ENCODE measurements around the gene PPP1R9B.

DNA sequence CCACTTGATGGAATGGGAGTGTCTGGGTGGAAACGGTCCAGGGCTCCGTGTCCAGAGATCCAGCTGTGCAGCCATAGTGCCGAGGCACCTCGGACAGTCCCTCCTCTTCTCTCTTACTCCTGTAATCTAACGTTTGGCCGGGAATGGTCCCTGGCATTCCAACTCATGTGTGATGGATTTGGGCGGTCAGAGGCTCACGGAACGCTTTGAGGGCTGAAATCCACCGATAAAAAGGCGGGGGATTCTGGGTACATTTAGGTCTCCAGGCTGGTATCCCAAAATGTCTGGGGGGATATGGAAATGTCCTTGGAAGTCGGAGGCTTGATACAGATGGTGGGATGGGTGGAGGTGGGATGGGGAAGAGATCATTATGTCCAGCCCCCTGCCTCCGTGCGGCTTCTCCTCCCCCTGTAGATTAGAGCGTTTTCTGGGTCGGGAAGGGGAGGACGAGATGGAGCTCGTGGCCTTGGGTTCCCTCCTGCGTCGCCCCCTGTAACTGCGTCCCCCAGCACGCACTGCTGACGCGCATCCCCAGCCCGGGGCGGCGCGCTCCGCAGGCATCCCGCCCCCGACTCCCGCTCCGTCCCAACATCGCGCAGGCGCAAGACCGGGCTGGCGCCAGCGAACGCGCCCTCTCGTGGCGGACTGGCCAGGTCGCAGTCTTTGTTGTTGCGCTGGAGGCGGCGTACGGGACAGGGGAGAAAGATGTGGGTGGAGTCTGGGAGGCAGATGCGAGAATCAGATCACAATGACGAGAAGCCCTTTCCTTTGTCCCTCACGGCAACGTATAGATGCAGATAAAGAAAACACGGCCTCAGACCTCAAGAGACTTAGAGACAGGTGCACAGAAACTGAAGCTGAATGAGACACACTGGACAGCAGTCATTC, 10.8 kb upstream of the PPP1R9B start:
- TF ChIP-seq, protein P1, sequence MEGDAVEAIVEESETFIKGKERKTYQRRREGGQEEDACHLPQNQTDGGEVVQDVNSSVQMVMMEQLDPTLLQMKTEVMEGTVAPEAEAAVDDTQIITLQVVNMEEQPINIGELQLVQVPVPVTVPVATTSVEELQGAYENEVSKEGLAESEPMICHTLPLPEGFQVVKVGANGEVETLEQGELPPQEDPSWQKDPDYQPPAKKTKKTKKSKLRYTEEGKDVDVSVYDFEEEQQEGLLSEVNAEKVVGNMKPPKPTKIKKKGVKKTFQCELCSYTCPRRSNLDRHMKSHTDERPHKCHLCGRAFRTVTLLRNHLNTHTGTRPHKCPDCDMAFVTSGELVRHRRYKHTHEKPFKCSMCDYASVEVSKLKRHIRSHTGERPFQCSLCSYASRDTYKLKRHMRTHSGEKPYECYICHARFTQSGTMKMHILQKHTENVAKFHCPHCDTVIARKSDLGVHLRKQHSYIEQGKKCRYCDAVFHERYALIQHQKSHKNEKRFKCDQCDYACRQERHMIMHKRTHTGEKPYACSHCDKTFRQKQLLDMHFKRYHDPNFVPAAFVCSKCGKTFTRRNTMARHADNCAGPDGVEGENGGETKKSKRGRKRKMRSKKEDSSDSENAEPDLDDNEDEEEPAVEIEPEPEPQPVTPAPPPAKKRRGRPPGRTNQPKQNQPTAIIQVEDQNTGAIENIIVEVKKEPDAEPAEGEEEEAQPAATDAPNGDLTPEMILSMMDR (IDR thresholded peaks at IDR 0.05 in 2 of 3, conservative IDR thresholded peaks at IDR 0.05 in 1 of 3; ENCODE audit: borderline replicate concordance in 1 of 3, insufficient read depth in 1 of 3, low read depth in 2 of 3, low read length in 2 of 3) = peak; percentile 97 to 98 (median 97)
- peak; percentile 81 for TF ChIP-seq POLR2A (IDR thresholded peaks at IDR 0.05; ENCODE audit: borderline replicate concordance, extremely low read depth, insufficient read depth, insufficient read length)
- TF ChIP-seq SRF (IDR thresholded peaks at IDR 0.05; ENCODE audit: low read depth) = no peak
- TF ChIP-seq ZNF274 (IDR thresholded peaks at IDR 0.05; ENCODE audit: low read depth, low read length) = no peak
- TF ChIP-seq, protein P2, sequence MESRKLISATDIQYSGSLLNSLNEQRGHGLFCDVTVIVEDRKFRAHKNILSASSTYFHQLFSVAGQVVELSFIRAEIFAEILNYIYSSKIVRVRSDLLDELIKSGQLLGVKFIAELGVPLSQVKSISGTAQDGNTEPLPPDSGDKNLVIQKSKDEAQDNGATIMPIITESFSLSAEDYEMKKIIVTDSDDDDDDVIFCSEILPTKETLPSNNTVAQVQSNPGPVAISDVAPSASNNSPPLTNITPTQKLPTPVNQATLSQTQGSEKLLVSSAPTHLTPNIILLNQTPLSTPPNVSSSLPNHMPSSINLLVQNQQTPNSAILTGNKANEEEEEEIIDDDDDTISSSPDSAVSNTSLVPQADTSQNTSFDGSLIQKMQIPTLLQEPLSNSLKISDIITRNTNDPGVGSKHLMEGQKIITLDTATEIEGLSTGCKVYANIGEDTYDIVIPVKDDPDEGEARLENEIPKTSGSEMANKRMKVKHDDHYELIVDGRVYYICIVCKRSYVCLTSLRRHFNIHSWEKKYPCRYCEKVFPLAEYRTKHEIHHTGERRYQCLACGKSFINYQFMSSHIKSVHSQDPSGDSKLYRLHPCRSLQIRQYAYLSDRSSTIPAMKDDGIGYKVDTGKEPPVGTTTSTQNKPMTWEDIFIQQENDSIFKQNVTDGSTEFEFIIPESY (IDR thresholded peaks at IDR 0.05; ENCODE audit: extremely low read depth, insufficient replicate concordance, low read length) = no peak
- TF ChIP-seq SP1 (IDR thresholded peaks at IDR 0.05; ENCODE audit: low read depth) = no peak
- TF ChIP-seq, protein P3, sequence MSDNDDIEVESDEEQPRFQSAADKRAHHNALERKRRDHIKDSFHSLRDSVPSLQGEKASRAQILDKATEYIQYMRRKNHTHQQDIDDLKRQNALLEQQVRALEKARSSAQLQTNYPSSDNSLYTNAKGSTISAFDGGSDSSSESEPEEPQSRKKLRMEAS (IDR thresholded peaks at IDR 0.05) = peak; percentile 68; the same call in 1 of the 2 replicates
- no peak for TF ChIP-seq JUND (IDR thresholded peaks at IDR 0.05)
- peak; percentile 86 for TF ChIP-seq POLR2AphosphoS5 (IDR thresholded peaks at IDR 0.05; ENCODE audit: low read depth, low read length)
- peak; percentile 90 for TF ChIP-seq TCF7L2 (IDR thresholded peaks at IDR 0.05; ENCODE audit: borderline replicate concordance, extremely low read depth, insufficient read depth, insufficient read length)
- TF ChIP-seq FOSL1 (IDR thresholded peaks at IDR 0.05; ENCODE audit: low read depth) = no peak
- no peak for TF ChIP-seq EZH2 (IDR thresholded peaks at IDR 0.05)

Measured in HCT116 (cell line).